Islet of Langerhans (tissue), 1 donor: ENCODE data around the gene PANK4.
"Not testable (repeated sequence)": the region's sequence is repeated elsewhere in the genome, so short reads cannot be mapped to it uniquely, and the experiment has no call there.

Source experiments
- FAIRE-seq: peaks from one replicate; lab custom pipeline; 2011; peaks lifted over from hg19 to GRCh38; lab: Jason Lieb, UNC

PANK4 gene

DNA sequence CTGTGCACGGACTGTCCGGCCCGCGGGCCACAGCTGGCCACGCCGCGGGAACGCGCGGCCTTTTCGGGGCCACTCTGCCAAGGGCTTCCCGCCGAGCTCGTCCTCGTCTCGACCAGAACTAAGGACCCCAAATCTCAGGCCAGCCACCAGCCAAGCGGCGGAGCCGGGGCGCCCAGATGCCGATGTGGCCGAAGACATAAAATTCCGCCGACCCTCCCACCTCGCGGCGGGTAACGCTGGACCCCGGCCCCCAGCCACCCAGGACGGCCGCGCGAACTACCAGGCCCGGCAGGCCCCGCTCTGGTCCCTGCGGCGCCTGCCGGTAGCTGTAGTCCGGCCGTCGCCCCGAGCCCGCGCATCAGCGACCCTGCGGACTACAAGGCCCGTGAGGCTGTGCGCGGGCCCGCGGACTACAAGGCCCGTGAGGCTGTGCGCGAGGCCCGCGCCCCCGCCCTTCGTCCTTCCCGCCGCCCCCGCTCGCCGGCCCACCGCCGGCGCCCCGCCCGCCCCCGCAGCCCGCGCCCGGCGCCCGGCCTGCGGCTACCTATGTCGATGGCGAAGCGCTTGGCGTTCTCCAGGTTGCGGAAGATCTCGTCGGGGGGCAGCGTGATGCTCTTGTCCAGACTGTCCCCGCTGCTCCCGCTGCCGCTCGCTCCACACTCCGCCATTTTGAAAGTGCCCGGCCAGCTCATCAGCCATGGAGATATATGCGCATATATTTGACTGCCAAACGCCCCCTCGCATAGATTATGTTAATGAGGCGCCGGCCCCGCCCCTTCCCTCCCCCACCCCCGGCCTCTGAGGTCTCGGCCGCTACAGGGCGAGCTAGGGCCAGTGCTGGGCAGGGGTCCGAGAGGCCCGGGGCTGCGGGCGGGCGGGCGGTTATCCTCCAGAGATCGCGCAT lies at the start of gene PANK4:
TSS of gene PANK4 (minus strand) at position 677 of the 904 bp plus-strand sequence. CDS start at position 668, 9 bp downstream.
- FAIRE-seq, result no peak

DNA sequence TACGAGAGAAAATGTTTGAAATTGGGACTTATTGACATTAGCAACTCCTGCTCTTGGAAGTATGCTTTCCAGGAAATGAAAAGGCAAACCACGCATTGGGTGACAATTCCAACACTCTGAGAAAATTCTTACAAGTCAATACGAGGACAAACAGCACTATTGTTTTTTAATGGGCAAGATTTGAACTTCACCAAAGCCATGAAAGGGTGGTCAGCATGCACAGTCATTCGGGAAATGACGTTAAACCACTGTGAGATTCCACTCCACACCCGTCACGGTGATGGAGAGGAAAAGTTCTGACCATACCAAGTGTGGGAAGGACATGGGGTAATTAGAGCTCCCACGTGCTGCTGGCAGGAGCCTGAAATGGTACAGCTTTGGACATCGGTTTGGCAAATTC lies 48.0 kb upstream of the PANK4 start:
- FAIRE-seq, result no peak

DNA sequence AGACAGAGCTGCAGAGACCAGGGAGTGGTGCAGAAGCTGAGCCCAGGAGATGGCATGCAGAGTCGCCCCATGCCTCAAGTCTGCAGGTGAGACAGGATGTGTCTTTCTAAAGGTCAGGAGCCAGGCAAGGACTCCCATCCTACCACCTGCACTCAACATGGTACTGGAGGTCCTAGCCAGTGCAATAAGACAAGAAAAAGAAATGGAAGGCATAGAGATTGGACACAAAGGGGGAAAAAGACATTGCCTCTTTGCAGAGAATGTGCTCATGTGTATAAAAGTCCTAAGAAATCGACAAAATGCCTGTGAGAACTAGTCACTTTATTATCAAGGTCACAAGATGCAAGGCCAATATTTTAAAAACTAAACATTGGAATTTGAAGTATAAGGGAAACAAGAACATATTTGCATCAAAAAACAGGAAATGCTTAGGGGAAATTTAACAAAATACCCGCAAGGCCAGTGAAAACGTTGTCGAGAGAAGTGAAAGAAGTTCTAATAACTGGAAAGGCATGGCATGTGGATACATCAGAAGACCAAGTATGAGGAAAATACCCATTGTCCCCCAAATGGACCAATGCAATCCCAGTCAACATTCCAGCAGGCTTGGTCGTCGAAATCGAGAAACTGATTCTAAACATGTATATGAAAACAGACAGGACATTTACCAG lies 47.0 kb upstream of the PANK4 start:
- FAIRE-seq, result no peak

DNA sequence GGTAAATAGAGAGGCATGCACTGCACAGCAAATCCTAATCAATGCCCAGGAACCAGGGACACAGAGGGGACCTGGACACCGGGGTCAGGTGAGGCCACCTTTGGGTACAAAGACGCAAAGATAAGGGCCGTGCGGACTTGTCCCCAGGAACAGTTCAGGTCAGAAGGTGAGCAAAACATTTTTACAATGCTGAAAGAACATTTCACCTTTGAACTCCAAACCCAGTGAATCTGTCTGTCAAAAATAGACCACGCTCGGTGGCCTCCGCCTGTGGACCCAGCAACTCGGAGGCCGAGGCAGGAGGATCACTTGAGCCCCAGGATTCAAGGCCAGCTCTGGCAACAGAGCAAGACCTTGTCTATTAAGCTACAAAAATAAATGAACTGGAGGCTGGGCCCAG lies 45.0 kb upstream of the PANK4 start:
- FAIRE-seq, result no peak

DNA sequence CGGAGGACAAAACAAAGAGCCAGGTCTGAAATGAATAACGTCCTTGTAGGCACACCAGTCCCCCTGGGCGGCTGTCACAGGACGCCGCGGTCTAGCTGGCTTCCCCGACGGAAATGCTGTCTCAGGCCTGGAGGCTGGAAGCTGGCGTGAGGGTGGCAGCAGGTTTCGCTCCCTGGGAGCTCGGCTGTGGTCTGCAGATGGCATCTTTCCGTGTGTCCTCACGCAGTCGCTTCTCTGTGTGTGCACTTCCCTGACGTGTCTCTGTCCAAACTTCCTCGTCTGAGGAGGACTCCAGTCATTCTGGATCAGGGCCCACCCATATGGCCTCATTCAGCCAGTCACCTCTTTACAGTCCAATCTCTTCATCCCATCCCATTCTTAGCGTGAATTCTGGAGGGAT lies 43.9 kb upstream of the PANK4 start:
- FAIRE-seq, result no peak

DNA sequence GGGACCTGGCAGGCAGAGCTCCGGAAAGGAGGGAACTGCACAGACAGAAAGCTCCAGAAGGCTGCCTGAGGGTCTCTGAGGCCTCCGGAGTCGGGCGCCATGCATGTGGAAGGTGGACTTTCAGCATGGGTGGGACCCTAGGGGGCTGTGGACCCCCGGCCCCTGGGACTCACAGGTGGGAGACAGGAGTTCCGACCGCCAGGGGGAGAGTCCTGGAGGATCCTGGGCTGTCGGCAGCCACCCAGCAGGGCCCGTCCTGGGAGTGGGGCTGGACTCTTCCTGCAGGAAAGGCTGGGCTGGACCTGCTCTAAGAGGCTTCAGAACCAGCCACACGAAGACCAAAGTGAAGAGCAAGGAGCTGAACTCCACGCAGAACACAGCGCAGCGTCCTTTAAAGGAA lies 43.3 kb upstream of the PANK4 start:
- not testable (repeated sequence) for FAIRE-seq

DNA sequence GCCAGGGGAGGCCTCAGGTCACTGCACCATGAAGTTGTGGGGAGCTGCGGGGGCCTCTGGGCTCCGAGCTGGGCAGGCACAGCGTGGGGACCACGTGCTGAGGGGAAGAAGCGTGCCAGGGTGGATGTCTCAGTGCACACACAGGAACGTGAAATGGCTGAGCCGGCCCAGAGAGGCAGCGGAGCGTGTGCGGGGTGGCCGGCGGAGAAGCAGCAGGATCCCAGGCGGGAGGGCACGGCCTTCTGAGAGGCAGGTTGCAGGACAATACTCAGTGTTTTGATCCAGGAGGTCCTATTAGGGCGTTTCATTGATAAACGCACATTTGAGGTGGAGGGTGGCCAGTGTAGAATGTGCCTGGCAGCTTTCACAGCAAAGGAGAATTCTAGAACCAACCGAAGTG lies 42.7 kb upstream of the PANK4 start:
- no peak for FAIRE-seq

DNA sequence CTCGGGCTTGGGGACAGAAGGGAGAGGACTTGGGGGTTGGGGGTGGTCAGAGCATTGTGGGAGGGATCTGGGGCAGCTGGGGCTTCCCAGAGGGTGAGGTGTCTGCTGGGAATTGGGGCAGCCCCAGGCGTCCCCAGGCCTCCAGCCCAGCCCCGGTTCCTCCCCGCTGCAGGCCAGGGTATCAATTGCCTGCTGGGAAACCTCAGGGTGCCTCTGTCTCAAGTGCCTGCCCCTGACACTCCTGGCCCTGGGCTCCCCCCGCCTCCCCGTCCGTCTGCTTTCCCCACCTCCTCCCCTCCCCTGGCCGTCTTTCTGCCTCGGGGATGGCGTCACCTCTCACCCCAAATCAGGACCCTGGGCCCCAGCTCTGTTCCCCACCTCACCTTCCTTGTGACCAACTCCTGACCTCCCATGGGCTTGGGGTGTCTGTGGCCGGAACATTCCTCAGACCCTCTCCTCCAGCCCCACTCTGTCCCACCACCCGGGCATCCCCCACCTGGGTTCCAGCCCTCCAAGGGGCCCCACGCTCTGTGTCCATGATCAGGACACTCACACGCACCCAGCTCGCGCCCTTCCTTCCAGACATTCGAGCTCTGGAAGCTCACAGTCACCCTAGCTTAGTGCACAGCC lies 41.9 kb upstream of the PANK4 start:
- FAIRE-seq, result not testable (repeated sequence)

DNA sequence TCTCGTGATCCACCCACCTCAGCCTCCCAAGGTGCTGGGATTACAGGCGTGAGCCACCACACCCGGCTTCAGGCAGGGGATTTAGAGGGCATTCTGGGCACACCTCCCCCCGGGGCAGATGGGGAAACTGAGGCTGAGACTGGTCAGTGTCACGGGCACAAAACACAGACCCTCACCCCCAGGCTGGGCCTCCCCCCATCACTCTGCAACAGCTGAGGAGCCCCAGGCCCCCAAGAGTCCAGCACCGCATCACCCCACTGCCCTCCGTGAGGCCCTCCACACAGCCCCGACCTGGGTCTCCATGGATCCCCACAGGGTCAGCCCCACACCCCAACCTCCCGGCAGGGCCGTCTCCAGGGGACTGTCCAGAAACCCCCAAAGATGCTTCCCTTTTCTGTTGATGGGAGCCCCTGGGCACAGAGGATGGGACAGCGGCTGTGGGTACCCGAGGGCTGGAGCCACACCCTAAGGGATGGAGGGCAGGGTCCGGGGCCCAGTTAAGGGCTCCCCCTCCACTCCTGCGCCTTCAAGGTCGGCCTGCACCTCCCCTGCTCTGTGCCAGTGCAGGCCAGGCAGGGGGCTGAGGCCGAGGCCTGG lies 40.8 kb upstream of the PANK4 start:
- no peak for FAIRE-seq

DNA sequence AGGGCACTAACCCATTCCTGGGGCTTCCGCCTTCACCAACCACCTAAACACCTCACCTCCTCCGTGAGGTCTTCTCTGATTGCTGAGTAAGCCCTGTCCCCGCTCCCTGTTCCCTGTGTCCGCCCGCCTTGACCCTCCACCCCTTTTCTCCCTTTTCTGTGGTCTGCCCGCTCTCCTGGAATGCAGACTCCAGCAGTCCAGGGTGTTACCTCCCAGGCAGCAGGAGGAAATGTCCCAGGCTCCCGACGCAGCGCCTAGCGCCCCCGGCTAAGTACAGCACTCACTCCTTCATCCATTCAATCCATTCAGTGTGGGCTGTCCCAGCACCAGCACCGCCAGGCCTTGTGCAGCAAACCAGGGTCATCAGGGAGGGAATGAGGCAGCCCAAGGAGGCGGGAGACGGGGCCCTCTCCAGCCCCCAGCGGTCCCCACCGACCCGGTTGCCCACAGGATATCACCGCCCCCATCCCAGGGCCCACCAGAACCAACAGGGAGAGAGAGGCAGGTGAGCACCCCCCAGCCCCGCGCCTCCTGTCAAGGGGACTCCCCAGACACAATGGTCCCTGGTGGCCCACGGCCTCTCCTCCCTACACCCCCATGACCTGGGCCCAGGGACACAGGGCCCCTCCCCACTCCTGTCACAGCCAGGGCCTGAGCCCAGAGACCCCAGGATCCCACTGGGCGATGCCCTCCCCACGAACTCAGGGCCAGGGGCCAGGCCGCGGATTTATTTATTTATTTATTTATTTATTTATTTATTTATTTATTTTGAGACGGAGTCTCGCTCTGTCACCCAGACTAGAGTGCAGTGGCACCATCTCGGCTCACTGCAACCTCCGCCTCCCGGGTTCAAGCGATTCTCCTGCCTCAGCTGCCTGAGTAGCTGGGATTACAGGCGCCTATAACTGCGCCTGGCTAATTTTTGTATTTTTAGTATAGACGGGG lies 40.0 kb upstream of the PANK4 start:
- FAIRE-seq, result no peak

DNA sequence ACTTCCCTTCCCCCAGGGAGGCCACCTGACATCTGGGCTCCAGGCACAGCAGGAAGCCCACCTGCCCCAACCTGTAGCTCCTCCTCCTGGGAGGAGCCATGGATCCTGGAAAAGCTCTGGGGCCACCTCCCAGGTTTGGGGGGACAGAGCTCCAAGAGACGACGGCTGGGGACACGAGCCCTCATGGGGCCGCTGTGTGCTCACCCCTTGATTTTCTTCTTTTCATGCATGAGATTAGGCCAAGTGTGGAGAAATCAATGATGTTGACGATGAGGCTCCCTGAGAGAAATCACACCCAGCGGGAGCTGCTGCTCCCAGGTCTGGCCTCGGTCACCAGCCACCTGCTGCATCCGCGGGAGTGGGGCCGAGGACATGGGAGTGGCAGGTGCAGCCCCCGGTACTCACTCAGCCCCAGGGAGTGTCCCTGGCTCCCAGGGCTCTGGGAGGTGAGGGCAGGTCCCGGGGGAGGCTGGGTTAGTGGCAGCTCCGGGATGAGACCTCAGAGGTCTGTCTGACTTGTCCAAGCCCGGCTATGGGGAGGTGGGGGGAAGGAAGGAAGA lies 38.5 kb upstream of the PANK4 start:
- FAIRE-seq, result no peak

DNA sequence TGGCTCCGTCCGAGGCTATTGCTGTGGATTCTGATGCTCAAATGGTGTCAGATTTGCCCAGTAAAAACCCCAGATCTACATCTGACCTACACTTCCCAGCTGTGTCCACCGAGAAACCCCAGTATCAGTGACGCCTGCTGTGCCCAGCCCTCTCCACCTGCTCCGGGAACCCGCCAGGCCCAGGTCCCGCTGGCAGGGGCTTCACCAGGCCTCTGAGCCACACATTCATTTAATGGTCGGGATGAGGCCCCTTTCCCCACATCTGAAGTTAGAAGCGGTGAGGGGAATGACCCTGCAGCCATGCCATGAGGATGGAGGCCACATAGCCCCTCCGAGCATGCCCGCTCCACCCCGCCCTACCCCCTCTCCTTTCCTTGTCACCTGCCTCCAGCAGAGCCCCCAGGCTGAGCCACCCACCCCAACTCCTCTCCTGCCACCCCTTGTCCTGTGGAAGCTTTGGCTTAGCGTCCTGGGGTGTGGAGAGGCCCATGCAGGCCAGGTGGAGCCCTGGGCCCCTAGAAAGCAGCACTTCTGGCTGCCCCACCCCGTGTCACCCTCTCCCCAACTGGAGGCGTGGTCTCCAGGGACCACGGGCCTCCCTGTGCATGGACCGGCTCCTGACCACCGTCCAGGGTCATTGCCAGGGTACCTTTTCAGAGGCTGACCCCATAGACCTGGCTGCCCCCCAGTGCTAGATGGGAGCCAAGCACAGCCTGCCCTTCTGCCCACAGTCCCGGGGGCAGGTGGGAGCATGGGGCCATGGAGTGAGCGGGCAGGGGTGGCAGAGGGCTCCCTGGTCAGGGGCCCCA lies 37.8 kb upstream of the PANK4 start:
- no peak for FAIRE-seq

DNA sequence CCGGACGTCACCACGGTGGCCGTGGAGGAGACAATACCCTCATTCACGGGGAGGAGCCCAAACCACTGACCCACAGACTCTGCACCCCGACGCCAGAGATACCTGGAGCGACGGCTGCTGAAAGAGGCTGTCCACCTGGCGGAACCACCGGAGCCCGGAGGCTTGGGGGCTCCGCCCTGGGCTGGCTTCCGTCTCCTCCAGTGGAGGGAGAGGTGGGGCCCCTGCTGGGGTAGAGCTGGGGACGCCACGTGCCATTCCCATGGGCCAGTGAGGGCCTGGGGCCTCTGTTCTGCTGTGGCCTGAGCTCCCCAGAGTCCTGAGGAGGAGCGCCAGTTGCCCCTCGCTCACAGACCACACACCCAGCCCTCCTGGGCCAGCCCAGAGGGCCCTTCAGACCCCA lies 36.8 kb upstream of the PANK4 start:
- FAIRE-seq, result no peak

DNA sequence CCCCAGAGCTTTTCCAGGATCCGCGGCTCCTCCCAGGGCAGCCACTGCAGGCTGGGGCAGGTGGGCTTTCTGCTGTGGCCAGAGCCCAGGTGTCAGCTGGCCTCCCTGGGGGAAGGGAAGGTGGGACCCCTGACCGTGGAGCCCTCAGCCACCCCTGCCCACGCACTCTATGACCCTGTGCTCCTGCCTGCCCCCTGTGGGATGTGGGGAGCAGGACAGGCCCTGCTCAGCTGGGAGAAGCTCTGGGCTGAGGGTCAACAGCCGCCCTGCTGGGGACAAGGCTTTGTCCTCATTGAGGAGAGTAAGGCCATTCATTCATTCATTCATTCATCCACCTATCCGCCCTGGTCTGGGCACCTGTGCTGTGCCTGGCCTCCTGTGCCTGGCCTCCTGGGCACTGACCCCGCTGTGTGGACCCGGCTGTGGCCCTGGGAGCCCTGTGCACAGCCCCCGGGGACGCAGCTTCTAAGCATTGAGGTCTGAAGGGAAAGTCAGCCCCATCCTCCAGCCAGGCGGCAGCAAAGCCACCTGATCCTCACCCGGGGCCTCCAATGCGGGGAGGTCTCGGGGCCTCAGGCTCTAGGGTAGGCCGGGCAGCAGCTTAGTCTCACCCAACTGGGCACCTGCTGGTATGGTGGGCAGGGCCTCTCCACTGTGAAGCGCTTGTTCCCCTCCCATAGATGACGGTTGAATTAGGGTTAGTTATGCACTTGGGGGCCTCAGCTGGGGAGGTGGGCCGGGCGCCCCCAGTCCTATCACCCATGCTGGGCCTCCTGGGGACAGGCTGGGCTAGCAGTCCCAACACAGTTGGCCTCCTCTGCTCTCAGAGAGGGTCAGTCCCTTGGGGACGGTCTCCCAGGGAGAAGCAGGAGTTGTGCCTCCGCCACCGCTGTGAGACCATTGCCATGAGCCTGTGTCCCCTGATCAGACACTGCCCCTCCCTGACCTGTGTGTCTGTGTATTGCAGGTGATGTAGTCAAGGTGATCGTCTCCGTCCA lies 35.8 kb upstream of the PANK4 start:
- no peak for FAIRE-seq

DNA sequence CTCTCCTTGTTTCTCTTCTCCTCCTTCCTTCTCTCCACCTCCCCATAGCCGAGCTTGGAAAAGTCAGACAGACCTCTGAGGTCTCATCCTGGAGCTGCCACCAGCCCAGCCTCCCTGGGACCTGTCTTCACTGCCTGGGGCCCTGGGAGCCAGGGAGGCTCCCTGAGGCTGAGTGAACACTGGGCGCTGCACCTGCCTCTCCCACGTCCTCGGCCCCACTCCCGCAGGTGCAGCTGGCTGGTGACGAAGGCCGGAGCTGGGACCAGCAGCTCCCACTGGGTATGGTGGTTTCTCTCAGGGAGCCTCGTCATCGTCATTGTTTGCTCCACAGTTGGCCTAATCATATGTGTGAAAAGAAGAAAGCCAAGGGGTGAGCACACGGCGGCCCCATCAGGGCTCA lies 35.0 kb upstream of the PANK4 start:
- FAIRE-seq, result no peak

DNA sequence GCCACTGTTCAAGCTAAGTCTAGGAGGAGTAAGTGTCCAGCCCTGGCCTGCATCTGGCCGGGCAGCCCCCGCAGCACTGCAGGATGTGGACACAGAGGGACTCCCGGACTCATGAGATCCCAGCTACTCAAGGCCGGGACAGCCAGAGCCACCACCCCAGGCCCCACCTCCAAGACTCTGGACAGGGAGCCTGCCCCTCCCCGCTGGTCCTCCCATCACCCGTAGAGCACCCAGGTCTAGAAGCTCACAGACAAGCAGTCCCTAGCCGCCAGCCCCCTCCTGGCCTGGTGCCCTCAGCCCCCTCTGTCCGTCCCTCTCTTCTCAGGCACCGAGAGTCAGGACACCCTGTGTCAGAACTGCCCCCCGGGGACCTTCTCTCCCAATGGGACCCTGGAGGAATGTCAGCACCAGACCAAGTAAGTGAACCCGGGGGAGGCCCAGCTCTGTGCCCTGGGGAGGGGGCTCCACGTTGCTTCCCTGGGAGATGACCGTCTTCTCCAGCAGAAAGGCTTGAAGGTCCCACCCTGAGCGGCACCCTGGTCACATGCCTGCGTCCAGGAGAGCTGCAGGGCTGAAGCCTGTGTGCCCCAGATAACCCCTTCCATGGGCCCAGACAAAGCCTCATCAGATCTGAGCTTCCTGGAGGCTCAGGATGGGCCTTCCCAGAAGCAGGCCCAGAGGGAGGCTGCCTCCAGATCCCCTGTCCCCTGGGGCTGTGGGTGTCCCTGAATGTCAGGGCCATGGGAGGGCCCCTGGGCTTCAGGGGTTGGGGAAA lies 34.1 kb upstream of the PANK4 start:
- FAIRE-seq, result no peak

DNA sequence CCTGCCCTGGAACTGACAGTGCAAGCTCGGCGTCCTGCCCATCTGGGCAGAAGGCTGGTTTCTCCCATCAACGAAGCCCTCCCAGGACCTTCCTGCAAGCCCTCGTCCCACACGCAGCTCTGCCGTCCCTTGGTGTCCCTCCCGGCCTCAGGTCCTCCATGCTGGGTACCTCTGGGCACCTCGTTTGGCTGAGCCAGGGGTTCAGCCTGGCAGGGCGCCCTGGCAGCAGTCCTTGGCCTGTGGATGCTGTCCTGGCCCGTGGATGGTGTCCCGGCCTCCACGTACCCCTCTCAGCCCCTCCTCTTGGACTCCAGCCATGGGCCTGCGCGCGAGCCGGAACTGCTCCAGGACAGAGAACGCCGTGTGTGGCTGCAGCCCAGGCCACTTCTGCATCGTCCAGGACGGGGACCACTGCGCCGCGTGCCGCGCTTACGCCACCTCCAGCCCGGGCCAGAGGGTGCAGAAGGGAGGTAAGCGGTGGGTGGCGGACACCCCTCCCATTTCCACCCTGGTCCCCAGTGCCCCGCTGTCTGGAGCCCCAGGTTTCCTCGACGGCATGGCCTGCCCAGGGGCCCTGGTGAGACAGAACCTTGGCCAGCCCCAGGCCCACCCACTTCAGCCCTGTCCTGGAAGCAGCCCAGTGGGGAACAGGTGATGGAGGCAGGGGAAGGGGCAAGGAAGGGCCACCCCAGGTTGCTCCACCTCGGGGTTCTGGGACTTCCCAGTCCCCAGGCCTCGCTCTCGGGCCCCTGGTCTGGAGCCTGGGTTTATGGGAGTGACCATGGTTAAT lies 33.3 kb upstream of the PANK4 start:
- no peak for FAIRE-seq

DNA sequence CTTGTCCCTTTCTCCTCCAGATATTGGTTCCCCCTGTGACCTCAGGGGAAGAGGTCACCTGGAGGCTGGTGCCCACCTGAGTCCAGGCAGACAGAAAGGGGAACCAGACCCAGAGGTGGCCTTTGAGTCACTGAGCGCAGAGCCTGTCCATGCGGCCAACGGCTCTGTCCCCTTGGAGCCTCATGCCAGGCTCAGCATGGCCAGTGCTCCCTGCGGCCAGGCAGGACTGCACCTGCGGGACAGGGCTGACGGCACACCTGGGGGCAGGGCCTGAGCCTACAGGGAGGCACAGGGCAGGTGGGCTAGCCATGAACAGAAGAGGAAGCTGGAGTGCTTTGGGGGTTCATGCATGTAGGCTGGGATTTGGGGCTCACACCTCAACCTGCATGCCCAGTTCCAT lies 32.5 kb upstream of the PANK4 start:
- no peak for FAIRE-seq
